Type B pancreatic cell (in vitro differentiated cells): ENCODE measurements around the gene EEF1AKMT4. TPM values are rescaled to one million over a fixed set of nuclear protein-coding genes. Genes with fewer than 3 reads are reported as not detected.

Experiments
- DNase-seq: peaks from one replicate; pipeline ENCODE4 v3.0.0; 2021; ENCODE audit warnings: mixed read lengths; ENCODE audit not compliant: unreplicated experiment; ENCODE audit errors: extremely low spot score
- H3K27ac Mint-ChIP-seq: 2 replicates; pipeline ENCODE4 v1.8.0; 2021; ENCODE audit warnings: mild to moderate bottlenecking, mixed read lengths
- H3K27me3 Mint-ChIP-seq: 2 replicates; pipeline ENCODE4 v1.8.0; 2021; ENCODE audit warnings: mixed read lengths
- H3K36me3 Mint-ChIP-seq: 2 replicates; pipeline ENCODE4 v1.8.0; 2021; ENCODE audit warnings: mixed read lengths
- H3K4me1 Mint-ChIP-seq: one replicate; pipeline ENCODE4 v1.8.0; 2021; ENCODE audit warnings: mixed read lengths; ENCODE audit not compliant: unreplicated experiment
- H3K4me3 Mint-ChIP-seq: 2 replicates; pipeline ENCODE4 v1.8.0; 2021; ENCODE audit warnings: mild to moderate bottlenecking, mixed read lengths
- H3K9me3 Mint-ChIP-seq: 2 replicates; pipeline ENCODE4 v1.8.0; 2021; ENCODE audit warnings: mixed read lengths
- total RNA-seq: library from RNA; stranded (reverse); gene quantifications from 2 replicates; pipeline ENCODE4 v1.2.1, GENCODE V29; 2021; ENCODE audit warnings: low replicate concordance
- TF ChIP-seq, protein P1 (sequence below): fragments of 200-600 bp; sonication (generic); conservative IDR thresholded peaks from 2 replicates; pipeline ENCODE4 v1.5.0; 2021; ENCODE audit warnings: antibody characterized with exemption, mild to moderate bottlenecking

EEF1AKMT4 gene
- total RNA-seq, 1 donor from 2014 or later: 6.4 TPM

DNA sequence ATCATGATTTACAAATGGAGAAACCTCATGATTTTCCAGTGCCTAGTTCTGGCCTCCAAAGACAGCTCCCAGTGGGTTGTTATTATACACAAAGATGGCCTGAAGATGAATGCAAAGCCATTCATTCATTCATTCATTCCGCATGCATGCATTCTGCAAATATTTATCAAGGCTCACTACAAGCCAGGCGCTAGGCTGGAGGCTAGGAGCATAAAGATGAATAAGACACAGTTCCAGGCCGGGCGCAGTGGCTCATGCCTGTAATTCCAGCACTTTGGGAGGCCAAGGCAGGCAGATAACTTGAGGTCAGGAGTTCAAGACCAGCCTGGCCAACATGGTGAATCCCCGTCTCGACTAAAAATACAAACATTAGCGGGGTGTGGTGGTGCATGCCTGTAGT, 47.1 kb downstream of the EEF1AKMT4 start:
- no peak for DNase-seq
- TF ChIP-seq, protein P1, sequence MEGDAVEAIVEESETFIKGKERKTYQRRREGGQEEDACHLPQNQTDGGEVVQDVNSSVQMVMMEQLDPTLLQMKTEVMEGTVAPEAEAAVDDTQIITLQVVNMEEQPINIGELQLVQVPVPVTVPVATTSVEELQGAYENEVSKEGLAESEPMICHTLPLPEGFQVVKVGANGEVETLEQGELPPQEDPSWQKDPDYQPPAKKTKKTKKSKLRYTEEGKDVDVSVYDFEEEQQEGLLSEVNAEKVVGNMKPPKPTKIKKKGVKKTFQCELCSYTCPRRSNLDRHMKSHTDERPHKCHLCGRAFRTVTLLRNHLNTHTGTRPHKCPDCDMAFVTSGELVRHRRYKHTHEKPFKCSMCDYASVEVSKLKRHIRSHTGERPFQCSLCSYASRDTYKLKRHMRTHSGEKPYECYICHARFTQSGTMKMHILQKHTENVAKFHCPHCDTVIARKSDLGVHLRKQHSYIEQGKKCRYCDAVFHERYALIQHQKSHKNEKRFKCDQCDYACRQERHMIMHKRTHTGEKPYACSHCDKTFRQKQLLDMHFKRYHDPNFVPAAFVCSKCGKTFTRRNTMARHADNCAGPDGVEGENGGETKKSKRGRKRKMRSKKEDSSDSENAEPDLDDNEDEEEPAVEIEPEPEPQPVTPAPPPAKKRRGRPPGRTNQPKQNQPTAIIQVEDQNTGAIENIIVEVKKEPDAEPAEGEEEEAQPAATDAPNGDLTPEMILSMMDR: no peak
- Mint-ChIP-seq H3K9me3 (no peaks in the 10 kb centered on the region), H3K27ac (no peak overlapping the region), H3K36me3 (peaks cover 4% of the 10 kb centered on the region), H3K27me3 (peaks cover 21% of the 10 kb centered on the region), H3K4me1 (peaks cover 10% of the 10 kb centered on the region), H3K4me3 (peak overlapping the region; percentile 97)

DNA sequence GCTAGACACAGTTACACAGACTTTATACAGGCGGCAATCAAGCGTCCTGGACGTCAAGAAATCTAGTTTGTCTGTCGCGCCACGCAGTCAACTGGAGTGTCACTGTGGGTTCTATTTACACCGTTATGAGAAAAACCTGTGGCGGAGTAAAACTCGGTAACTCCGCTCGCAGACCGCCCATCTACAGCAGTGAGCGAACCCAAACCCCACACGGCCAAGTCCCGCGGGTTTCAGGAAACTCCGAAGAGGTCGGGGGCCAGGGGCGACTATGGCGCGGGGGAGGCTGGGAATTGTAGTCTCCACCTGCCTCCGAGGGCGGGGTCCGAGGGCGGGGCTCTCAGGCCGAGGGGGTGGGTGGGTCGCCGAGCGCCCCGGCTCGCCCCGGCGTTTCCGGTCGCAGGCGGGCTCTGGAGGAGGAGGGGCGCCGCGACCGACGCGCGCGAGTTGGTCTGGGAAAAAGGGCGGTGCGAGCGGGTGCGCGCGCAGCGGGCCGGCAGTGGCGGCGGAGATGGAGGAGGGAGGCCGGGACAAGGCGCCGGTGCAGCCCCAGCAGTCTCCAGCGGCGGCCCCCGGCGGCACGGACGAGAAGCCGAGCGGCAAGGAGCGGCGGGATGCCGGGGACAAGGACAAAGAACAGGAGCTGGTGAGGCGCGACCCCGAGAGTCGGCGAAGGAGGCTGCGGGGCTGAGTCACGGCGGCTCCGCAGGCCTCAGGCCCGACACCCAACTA, 49.5 kb downstream of the EEF1AKMT4 start, which contains the start of gene PSMD2:
PSMD2 (plus strand) TSS at position 483 of the 729 bp plus-strand sequence; CDS start at position 509, 26 bp downstream.
- Mint-ChIP-seq H3K9me3 (no peaks in the 10 kb centered on the region), H3K36me3 (peaks cover 7% of the 10 kb centered on the region), H3K27me3 (peaks cover 10% of the 10 kb centered on the region), H3K4me3 (peak within 1 kb of the TSS; percentile 97), H3K4me1 (peaks cover 10% of the 10 kb centered on the region), H3K27ac (peak within 1 kb of the TSS; percentile 93)
- peak; percentile 99 for DNase-seq
- TF ChIP-seq, protein P1: no peak

DNA sequence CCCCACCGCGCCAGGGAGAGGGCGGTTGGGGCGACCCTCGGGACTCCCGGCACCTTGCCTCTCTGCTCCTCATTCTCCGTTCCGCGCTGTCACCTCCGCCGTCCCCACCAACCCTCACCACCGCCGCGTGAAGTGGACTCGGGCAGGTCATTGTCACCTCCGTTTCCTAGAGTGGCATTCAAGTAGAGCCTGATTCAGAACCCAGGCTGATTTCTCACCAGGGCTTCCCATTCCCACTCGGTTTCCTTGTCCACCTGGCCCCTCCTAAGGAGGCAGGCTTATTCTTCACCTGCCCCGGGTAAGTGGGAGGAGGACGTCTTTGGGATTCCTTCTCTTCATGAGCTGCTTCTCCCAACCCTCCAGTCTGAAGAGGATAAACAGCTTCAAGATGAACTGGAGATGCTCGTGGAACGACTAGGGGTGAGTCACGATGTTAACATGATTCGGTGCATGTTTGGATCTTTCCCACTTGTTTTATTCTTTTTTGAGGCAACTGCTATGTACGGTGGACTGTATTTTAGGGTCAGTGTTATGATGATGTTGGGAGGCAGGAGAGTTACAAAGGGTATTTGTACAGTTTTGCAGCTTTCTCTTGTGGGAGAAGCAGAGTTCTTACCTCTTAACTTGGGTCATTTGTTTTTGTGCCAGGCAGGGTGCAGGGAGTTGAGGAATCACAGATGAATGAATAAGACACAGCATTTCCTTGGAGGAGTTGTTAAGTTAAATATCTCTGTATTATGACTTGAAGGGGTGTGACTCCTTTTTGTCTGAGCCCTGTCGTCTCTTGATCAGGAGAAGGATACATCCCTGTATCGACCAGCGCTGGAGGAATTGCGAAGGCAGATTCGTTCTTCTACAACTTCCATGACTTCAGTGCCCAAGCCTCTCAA, 50.3 kb downstream of the EEF1AKMT4 start:
- peak overlapping the region; percentile 93 for H3K27ac Mint-ChIP-seq
- H3K4me1 Mint-ChIP-seq: peaks cover 10% of the 10 kb centered on the region
- peak overlapping the region; percentile 97 for H3K4me3 Mint-ChIP-seq
- peaks cover 11% of the 10 kb centered on the region for H3K36me3 Mint-ChIP-seq
- H3K27me3 Mint-ChIP-seq: peaks cover 8% of the 10 kb centered on the region
- H3K9me3 Mint-ChIP-seq: no peaks in the 10 kb centered on the region
- TF ChIP-seq, protein P1: no peak
- no peak for DNase-seq

DNA sequence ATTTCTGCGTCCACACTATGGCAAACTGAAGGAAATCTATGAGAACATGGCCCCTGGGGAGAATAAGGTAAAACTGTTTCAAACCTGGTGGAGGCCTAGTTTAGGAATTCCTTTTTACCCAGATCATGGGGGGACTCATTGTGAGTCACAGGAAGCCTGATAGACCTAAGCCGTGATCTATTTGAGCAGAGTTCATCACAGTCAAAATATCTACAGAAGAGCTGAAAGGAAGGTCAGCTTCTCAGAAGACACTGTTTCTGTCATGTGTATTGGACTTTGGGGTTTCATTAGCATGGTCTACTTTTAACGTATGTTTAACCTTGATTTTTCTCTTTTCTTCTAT, 50.9 kb downstream of the EEF1AKMT4 start:
- Mint-ChIP-seq H3K27ac (peak overlapping the region; percentile 93), H3K9me3 (no peaks in the 10 kb centered on the region), H3K4me1 (peaks cover 10% of the 10 kb centered on the region), H3K4me3 (peak overlapping the region; percentile 97), H3K27me3 (peaks cover 3% of the 10 kb centered on the region), H3K36me3 (peaks cover 14% of the 10 kb centered on the region)
- TF ChIP-seq, protein P1: no peak
- no peak for DNase-seq

DNA sequence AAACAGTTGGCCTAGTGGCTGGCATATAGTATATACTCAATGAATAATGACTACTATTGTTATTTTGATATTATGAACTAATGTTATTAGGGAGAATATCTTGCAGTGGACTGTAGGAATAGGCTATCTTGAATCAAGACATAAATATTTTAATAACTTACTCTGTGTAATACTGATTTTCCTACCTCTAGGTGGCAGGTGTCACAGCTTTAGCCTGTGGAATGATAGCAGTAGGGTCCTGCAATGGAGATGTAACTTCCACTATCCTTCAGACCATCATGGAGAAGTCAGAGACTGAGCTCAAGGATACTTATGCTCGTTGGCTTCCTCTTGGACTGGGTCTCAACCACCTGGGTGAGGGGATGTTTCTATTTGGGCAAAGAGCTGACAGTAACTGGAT, 56.1 kb downstream of the EEF1AKMT4 start:
- Mint-ChIP-seq H3K27ac (peak overlapping the region; percentile 30), H3K4me1 (peaks cover 2% of the 10 kb centered on the region), H3K36me3 (peaks cover 38% of the 10 kb centered on the region), H3K27me3 (no peaks in the 10 kb centered on the region), H3K9me3 (no peaks in the 10 kb centered on the region), H3K4me3 (no peak overlapping the region)
- DNase-seq: no peak
- TF ChIP-seq, protein P1: peak; percentile 63
